Measurements from ENCODE around the gene RPL41.
A peak's percentile ranks its signal among the peaks of the same experiment; 100 is the strongest.

The RPL41 gene

DNA sequence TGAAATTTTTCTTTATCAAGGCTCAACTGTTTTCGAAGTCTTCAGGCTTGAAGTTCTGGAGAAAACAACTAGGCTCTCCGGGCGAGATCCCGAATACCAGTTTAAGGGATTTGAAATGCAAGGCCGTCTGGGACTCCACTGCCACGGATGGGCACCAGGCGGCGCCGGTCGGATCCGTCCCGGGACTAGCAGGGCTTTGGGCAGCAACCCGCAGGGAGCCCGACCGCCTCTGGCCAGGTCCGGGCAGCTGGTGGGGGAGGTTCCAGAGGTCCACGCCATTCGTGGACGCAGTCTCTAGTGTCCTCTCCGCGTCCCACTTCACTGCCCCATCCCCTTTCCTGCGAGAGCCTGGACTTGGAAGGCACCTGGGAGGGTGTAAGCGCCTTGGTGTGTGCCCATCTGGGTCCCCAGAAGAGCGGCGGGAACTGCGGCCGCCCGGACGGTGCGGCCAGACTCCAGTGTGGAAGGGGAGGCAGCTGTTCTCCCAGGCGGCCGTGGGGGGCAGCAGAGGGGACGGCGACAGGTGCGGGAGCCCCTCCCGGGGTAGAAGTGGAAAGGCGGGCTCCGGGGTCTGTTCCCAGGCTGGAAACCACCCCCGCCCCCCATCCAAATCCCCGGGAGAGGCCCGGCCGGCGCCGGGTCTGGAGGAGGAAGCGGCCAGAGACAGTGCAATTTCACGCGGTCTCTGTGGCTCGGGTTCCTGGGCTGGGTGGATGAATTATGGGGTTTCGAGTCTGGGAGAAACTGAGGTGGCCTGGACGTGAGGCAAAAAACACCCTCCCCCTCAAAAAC, 37.3 kb upstream of the RPL41 start (continued):
- TF ChIP-seq, protein P1, sequence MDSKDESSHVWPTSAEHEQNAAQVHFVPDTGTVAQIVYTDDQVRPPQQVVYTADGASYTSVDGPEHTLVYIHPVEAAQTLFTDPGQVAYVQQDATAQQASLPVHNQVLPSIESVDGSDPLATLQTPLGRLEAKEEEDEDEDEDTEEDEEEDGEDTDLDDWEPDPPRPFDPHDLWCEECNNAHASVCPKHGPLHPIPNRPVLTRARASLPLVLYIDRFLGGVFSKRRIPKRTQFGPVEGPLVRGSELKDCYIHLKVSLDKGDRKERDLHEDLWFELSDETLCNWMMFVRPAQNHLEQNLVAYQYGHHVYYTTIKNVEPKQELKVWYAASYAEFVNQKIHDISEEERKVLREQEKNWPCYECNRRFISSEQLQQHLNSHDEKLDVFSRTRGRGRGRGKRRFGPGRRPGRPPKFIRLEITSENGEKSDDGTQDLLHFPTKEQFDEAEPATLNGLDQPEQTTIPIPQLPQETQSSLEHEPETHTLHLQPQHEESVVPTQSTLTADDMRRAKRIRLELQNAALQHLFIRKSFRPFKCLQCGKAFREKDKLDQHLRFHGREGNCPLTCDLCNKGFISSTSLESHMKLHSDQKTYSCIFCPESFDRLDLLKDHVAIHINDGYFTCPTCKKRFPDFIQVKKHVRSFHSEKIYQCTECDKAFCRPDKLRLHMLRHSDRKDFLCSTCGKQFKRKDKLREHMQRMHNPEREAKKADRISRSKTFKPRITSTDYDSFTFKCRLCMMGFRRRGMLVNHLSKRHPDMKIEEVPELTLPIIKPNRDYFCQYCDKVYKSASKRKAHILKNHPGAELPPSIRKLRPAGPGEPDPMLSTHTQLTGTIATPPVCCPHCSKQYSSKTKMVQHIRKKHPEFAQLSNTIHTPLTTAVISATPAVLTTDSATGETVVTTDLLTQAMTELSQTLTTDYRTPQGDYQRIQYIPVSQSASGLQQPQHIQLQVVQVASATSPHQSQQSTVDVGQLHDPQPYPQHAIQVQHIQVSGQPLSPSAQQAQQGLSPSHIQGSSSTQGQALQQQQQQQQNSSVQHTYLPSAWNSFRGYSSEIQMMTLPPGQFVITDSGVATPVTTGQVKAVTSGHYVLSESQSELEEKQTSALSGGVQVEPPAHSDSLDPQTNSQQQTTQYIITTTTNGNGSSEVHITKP (tag by site-specific recombination; IDR thresholded peaks at IDR 0.05), result no peak; the same call in 1 of the 2 replicates
- TF ChIP-seq ZNF623 (tag by site-specific recombination; IDR thresholded peaks at IDR 0.05), result no peak
- TF ChIP-seq ZNF549 (tag by site-specific recombination; IDR thresholded peaks at IDR 0.05), result peak; percentile 94
- TF ChIP-seq ZNF621 (tag by site-specific recombination; IDR thresholded peaks at IDR 0.05), result no peak
- no peak for TF ChIP-seq ZNF202 (tag by site-specific recombination; IDR thresholded peaks at IDR 0.05; ENCODE audit: borderline replicate concordance)
- peak; percentile 91; the same call in 1 of the 2 replicates for TF ChIP-seq ZNF610 (tag by site-specific recombination; IDR thresholded peaks at IDR 0.05; ENCODE audit: borderline replicate concordance)
- TF ChIP-seq ZBTB21 (tag by site-specific recombination; IDR thresholded peaks at IDR 0.05), result no peak
- no peak for TF ChIP-seq ZFP3 (tag by site-specific recombination; IDR thresholded peaks at IDR 0.05; ENCODE audit: low read depth)
- TF ChIP-seq ZNF114 (tag by site-specific recombination; IDR thresholded peaks at IDR 0.05), result no peak
- TF ChIP-seq, protein P2, sequence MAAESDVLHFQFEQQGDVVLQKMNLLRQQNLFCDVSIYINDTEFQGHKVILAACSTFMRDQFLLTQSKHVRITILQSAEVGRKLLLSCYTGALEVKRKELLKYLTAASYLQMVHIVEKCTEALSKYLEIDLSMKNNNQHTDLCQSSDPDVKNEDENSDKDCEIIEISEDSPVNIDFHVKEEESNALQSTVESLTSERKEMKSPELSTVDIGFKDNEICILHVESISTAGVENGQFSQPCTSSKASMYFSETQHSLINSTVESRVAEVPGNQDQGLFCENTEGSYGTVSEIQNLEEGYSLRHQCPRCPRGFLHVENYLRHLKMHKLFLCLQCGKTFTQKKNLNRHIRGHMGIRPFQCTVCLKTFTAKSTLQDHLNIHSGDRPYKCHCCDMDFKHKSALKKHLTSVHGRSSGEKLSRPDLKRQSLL (tag by site-specific recombination; IDR thresholded peaks at IDR 0.05), result no peak
- TF ChIP-seq KLF10 (tag by site-specific recombination; IDR thresholded peaks at IDR 0.05), result no peak
- TF ChIP-seq, protein P3, sequence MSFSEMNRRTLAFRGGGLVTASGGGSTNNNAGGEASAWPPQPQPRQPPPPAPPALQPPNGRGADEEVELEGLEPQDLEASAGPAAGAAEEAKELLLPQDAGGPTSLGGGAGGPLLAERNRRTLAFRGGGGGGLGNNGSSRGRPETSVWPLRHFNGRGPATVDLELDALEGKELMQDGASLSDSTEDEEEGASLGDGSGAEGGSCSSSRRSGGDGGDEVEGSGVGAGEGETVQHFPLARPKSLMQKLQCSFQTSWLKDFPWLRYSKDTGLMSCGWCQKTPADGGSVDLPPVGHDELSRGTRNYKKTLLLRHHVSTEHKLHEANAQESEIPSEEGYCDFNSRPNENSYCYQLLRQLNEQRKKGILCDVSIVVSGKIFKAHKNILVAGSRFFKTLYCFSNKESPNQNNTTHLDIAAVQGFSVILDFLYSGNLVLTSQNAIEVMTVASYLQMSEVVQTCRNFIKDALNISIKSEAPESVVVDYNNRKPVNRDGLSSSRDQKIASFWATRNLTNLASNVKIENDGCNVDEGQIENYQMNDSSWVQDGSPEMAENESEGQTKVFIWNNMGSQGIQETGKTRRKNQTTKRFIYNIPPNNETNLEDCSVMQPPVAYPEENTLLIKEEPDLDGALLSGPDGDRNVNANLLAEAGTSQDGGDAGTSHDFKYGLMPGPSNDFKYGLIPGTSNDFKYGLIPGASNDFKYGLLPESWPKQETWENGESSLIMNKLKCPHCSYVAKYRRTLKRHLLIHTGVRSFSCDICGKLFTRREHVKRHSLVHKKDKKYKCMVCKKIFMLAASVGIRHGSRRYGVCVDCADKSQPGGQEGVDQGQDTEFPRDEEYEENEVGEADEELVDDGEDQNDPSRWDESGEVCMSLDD (tag by site-specific recombination; IDR thresholded peaks at IDR 0.05), result peak; percentile 60; the same call in 1 of the 2 replicates
- TF ChIP-seq ZNF354C (tag by site-specific recombination; IDR thresholded peaks at IDR 0.05; ENCODE audit: borderline replicate concordance, low read depth), result no peak
- no peak for TF ChIP-seq ZNF585B (tag by site-specific recombination; IDR thresholded peaks at IDR 0.05)
- no peak; the same call in 1 of the 2 replicates for TF ChIP-seq GLI4 (tag by site-specific recombination; IDR thresholded peaks at IDR 0.05)
- TF ChIP-seq, protein P4, sequence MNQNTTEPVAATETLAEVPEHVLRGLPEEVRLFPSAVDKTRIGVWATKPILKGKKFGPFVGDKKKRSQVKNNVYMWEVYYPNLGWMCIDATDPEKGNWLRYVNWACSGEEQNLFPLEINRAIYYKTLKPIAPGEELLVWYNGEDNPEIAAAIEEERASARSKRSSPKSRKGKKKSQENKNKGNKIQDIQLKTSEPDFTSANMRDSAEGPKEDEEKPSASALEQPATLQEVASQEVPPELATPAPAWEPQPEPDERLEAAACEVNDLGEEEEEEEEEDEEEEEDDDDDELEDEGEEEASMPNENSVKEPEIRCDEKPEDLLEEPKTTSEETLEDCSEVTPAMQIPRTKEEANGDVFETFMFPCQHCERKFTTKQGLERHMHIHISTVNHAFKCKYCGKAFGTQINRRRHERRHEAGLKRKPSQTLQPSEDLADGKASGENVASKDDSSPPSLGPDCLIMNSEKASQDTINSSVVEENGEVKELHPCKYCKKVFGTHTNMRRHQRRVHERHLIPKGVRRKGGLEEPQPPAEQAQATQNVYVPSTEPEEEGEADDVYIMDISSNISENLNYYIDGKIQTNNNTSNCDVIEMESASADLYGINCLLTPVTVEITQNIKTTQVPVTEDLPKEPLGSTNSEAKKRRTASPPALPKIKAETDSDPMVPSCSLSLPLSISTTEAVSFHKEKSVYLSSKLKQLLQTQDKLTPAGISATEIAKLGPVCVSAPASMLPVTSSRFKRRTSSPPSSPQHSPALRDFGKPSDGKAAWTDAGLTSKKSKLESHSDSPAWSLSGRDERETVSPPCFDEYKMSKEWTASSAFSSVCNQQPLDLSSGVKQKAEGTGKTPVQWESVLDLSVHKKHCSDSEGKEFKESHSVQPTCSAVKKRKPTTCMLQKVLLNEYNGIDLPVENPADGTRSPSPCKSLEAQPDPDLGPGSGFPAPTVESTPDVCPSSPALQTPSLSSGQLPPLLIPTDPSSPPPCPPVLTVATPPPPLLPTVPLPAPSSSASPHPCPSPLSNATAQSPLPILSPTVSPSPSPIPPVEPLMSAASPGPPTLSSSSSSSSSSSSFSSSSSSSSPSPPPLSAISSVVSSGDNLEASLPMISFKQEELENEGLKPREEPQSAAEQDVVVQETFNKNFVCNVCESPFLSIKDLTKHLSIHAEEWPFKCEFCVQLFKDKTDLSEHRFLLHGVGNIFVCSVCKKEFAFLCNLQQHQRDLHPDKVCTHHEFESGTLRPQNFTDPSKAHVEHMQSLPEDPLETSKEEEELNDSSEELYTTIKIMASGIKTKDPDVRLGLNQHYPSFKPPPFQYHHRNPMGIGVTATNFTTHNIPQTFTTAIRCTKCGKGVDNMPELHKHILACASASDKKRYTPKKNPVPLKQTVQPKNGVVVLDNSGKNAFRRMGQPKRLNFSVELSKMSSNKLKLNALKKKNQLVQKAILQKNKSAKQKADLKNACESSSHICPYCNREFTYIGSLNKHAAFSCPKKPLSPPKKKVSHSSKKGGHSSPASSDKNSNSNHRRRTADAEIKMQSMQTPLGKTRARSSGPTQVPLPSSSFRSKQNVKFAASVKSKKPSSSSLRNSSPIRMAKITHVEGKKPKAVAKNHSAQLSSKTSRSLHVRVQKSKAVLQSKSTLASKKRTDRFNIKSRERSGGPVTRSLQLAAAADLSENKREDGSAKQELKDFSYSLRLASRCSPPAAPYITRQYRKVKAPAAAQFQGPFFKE (tag by site-specific recombination; IDR thresholded peaks at IDR 0.05; ENCODE audit: borderline replicate concordance), result no peak
- no peak for TF ChIP-seq ZNF132 (tag by site-specific recombination; IDR thresholded peaks at IDR 0.05; ENCODE audit: borderline replicate concordance)
- TF ChIP-seq ZNF184 (tag by site-specific recombination; IDR thresholded peaks at IDR 0.05), result no peak
- no peak for TF ChIP-seq ZNF701 (tag by site-specific recombination; IDR thresholded peaks at IDR 0.05)
- no peak for TF ChIP-seq SALL2 (tag by site-specific recombination; IDR thresholded peaks at IDR 0.05; ENCODE audit: borderline replicate concordance)
- peak; percentile 91 for TF ChIP-seq ZEB2 (tag by site-specific recombination; IDR thresholded peaks at IDR 0.05)
- no peak for TF ChIP-seq ZNF248 (tag by site-specific recombination; IDR thresholded peaks at IDR 0.05)
- TF ChIP-seq MZF1 (tag by site-specific recombination; IDR thresholded peaks at IDR 0.05; ENCODE audit: borderline replicate concordance), result no peak; the same call in none of the 2 replicates
- TF ChIP-seq ZNF19 (tag by site-specific recombination; IDR thresholded peaks at IDR 0.05; ENCODE audit: low read depth), result no peak

Measured in HEK293 (cell line).